Transverse colon (tissue), 4 donors: Measurements from ENCODE around the gene SCARF1. TPM values are rescaled to one million over a fixed set of nuclear protein-coding genes. Genes with fewer than 3 reads are reported as not detected.

Experiments
- DNase-seq: peaks from one replicate; pipeline ENCODE4 v3.0.0-alpha.2; 2019
- H3K27ac ChIP-seq, 4 donors: fragments of 200-600 bp; sonication (generic); 2 replicates each; pipeline ENCODE4 v1.5.1; 2016 to 2018; ENCODE audit warnings: inconsistent platforms in 4 of 4
- H3K27me3 ChIP-seq: fragments of 200-600 bp; sonication (generic); 2 replicates; pipeline ENCODE4 v1.5.1; 2017; ENCODE audit warnings: inconsistent platforms
- H3K36me3 ChIP-seq, 4 donors: fragments of 200-600 bp; sonication (generic); 2 replicates each; pipeline ENCODE4 v1.5.1; 2017 to 2019; ENCODE audit warnings: inconsistent platforms in 4 of 4
- H3K4me1 ChIP-seq, 4 donors: fragments of 200-600 bp; sonication (generic); 2 replicates each; pipeline ENCODE4 v1.5.1; 2017 to 2020; ENCODE audit warnings: inconsistent platforms in 4 of 4
- H3K4me3 ChIP-seq, 4 donors: fragments of 200-600 bp; sonication (generic); 1 replicate in 1 of 4; 2 replicates in 3 of 4; pipeline versions ENCODE4 v1.5.1 to v1.6.1; 2017 to 2019; ENCODE audit warnings: inconsistent platforms in 4 of 4
- H3K9me3 ChIP-seq, 2 donors: fragments of 200-600 bp; sonication (generic); 2 replicates each; pipeline ENCODE4 v1.5.1; 2017 to 2019; ENCODE audit warnings: inconsistent platforms in 2 of 2
- EP300 ChIP-seq: sonication (generic); formaldehyde crosslinking; IDR thresholded peaks from one replicate; pipeline ENCODE4 v1.6.1; 2017; ENCODE audit warnings: antibody characterized with exemption, low read depth
- POLR2A ChIP-seq: fragments of 450-650 bp; IDR thresholded peaks from one replicate; pipeline ENCODE4 v1.6.1; 2016; ENCODE audit warnings: antibody characterized with exemption, mild to moderate bottlenecking, moderate library complexity
- POLR2AphosphoS5 ChIP-seq, 3 donors: sonication (generic); formaldehyde crosslinking; IDR thresholded peaks; one replicate each; pipeline ENCODE4 v1.6.1; 2016; ENCODE audit warnings: antibody characterized with exemption in 3 of 3
- WGBS, 2 donors: methylation state at CpG; one replicate each; pipeline ENCODE4 v1.1.5; 2018; ENCODE audit warnings: low coverage in 1 of 2; 5-methylcytosine and 5-hydroxymethylcytosine counted together
- in situ Hi-C, 4 donors: fragments of 200-750 bp; cut with MboI; loops; one replicate each; pipeline versions ENCODE4 v1.15.0 to v1.15.1; 2017; ENCODE audit warnings: low sequenced_read_pairs in 3 of 4, low pct_ligation_motif_present in 1 of 4, low pct_unique_long_range_greater_than_20kb in 1 of 4
- intact Hi-C: fragments of 100-400 bp; cut with DNase I; formaldehyde crosslinking; loops from one replicate; pipeline ENCODE4 v1.15.1; 2023; ENCODE audit warnings: low total_unique reads
- total RNA-seq, 4 donors: library from RNA; depleted of rRNA; stranded (reverse); fragments of >200 nt; gene quantifications; one replicate each; pipeline ENCODE4 v1.1.0, GENCODE V29; 2016
- TF ChIP-seq, protein P1 (sequence below), 5 experiments: fragments of 200-600 bp in 3 of 5; fragments of 450-650 bp in 2 of 5; sonication (generic) in 3 of 5; IDR thresholded peaks; 1 replicate in 2 of 5; 2 replicates in 3 of 5; pipeline ENCODE4 v1.5.1; 2016 to 2017; ENCODE audit warnings: antibody characterized with exemption in 5 of 5, inconsistent platforms in 3 of 5, mild to moderate bottlenecking in 2 of 5, moderate library complexity in 1 of 5

Gene SCARF1
- total RNA-seq, 4 donors from 2014 or later: 11.2 to 63.2 (median 16.3) TPM

DNA sequence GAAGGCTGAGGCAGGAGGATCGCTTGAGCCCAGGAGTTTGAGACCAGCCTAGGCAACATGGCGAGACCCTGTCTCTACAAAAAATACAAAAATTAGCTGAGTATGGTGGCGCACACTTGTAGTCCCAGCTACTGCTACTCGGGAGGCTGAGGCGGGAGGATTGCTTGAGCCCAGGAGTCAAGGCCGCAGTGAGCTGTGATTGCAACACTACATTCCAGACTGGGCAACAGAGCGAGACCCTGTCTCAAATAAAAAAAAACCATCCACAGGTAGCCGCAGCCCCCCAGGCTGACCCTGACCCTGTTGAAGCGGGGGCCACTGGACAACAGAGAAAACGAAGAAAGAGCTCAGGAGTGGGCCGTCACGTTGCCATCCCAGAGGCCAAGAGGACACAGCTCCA is 20.9 kb downstream of the SCARF1 start:
- Histone ChIP-seq H3K4me1 (peaks cover 7 to 29% (median 22%) of the 10 kb centered on the region in 4 donors), H3K27me3 (no peaks in the 10 kb centered on the region), H3K4me3 (no peak overlapping the region), H3K9me3 (no peaks in the 10 kb centered on the region), H3K36me3 (no peaks in the 10 kb centered on the region), H3K27ac (no peak overlapping the region)
- 89 to 100% methylated on average over 2 to 12 of the region's 12 CpGs for WGBS, 2 donors
- no peak for DNase-seq
- intact Hi-C loops (no loop called here), in situ Hi-C loops (loop anchor here in 1 of 4 donors (10.0 kb wide), 1 partner anchor 50 kb away; no protein-coding TSS in a partner anchor)
- TF ChIP-seq EP300 (no peak), POLR2A (no peak)
- TF ChIP-seq, protein P1, sequence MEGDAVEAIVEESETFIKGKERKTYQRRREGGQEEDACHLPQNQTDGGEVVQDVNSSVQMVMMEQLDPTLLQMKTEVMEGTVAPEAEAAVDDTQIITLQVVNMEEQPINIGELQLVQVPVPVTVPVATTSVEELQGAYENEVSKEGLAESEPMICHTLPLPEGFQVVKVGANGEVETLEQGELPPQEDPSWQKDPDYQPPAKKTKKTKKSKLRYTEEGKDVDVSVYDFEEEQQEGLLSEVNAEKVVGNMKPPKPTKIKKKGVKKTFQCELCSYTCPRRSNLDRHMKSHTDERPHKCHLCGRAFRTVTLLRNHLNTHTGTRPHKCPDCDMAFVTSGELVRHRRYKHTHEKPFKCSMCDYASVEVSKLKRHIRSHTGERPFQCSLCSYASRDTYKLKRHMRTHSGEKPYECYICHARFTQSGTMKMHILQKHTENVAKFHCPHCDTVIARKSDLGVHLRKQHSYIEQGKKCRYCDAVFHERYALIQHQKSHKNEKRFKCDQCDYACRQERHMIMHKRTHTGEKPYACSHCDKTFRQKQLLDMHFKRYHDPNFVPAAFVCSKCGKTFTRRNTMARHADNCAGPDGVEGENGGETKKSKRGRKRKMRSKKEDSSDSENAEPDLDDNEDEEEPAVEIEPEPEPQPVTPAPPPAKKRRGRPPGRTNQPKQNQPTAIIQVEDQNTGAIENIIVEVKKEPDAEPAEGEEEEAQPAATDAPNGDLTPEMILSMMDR (IDR thresholded peaks at IDR 0.05): no peak

DNA sequence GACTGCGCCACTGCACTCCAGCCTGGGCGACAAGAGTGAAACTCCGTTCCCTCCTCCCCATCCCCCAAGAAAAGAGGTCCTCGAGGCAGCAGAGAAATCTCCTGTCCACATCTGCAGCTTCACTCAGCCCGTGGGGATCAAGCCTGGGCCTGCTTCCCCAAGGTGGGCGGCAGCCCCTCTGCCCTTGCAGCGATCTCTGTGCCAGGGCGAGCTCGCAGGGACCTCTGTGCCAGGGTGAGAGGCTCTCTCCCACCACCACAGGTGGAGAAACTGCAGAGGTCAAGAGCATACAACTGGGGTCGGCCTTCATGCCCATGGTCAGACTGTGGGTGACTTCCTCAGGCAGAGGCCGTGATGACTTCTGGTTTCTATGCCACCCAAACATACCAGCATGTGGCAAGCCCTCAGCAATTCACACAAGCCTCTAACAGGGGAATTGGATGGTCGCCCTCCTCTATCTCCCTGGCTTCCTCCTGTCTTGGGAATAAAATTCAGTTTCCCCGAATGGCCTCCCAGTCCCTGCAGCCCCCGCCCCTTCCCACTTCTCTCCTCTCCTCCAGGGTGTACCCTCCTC is 22.4 kb downstream of the SCARF1 start:
- H3K4me1 ChIP-seq: peaks cover 7 to 23% (median 20%) of the 10 kb centered on the region in 4 donors
- no peaks in the 10 kb centered on the region for H3K9me3 ChIP-seq
- no peak overlapping the region for H3K27ac ChIP-seq
- 96 to 100% methylated on average over 3 to 10 of the region's 14 CpGs for WGBS, 2 donors
- no peak for TF ChIP-seq POLR2AphosphoS5 (IDR thresholded peaks at IDR 0.05)
- TF ChIP-seq POLR2A: no peak
- H3K27me3 ChIP-seq: no peaks in the 10 kb centered on the region
- DNase-seq: no peak
- intact Hi-C loops: no loop called here
- H3K36me3 ChIP-seq: no peaks in the 10 kb centered on the region
- no peak overlapping the region for H3K4me3 ChIP-seq
- in situ Hi-C loops: loop anchor here in 1 of 4 donors (10.0 kb wide), 1 partner anchor 48 kb away; no protein-coding TSS in a partner anchor

DNA sequence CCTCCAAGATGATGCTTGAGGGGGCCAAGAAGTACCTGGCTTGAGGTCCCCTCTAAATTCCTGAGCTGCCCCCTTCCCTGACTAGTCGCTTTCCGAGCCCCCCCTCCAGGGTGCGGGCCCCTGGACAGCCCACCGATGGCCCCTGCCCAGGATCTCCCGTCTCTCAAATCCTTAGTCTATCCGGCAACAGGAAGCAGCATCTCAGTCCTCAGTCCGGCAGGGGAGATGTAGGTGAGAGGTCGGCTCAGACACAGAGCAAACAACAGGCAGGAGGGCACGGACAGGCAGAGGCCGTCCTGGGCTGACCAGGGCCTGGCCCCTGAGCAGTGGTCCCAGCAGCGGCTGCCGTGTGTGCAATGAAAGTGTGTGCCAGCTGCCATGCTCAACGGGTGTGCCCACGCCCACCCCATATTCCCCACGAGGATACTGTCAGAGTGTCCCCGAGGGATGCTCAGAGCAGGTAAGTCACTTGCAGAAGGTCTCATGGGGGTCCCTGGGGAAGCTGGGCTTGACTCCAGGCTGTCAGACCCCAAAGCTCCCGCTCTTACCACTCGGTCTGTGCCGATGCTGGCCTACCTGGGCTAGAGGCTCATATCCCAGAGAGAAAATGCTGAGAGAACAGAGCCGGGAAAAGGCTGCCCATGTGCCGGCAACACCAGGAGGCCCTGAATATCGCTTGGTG is 24.1 kb downstream of the SCARF1 start:
- Histone ChIP-seq H3K36me3 (no peaks in the 10 kb centered on the region), H3K27me3 (no peaks in the 10 kb centered on the region), H3K27ac (no peak overlapping the region), H3K4me1 (peaks cover 0 to 18% (median 13%) of the 10 kb centered on the region in 4 donors), H3K4me3 (no peak overlapping the region), H3K9me3 (no peaks in the 10 kb centered on the region)
- in situ Hi-C loops (loop anchor here in 1 of 4 donors (10.0 kb wide), 1 partner anchor 47 kb away; no protein-coding TSS in a partner anchor), intact Hi-C loops (no loop called here)
- no peak for TF ChIP-seq EP300
- TF ChIP-seq, protein P1 (IDR thresholded peaks at IDR 0.05): no peak
- no peak for TF ChIP-seq POLR2A
- WGBS, 2 donors: 78 to 81% methylated on average over 3 to 12 of the region's 22 CpGs
- DNase-seq: no peak

DNA sequence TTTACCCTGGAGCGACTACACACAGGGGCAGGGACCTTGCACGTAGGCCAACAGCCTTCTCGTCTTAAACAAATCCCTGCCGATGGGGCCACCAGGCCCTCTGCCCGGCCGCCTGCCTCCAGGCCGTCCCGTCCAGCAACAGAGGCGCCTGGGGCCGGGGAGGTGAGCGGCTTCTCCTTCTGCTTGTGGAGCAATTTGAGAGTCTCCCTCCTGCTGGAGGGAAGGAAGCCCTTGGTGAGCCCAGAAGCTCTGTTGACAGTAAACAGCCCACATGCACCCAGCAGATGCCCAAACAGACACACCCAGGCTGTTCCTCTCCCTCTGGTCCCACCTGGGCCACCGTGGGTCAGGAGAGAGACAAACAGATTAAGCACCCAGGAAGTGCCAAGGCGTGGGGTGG is 25.0 kb downstream of the SCARF1 start:
- H3K27ac ChIP-seq: no peak overlapping the region
- DNase-seq: no peak
- H3K27me3 ChIP-seq: no peaks in the 10 kb centered on the region
- in situ Hi-C loops (loop anchor here in 1 of 4 donors (10.0 kb wide), 1 partner anchor 46 kb away; no protein-coding TSS in a partner anchor), intact Hi-C loops (no loop called here)
- no peaks in the 10 kb centered on the region for H3K9me3 ChIP-seq
- TF ChIP-seq POLR2AphosphoS5 (IDR thresholded peaks at IDR 0.05): no peak
- no peak for TF ChIP-seq POLR2A
- TF ChIP-seq EP300: no peak
- TF ChIP-seq, protein P1 (IDR thresholded peaks at IDR 0.05): no peak
- H3K4me3 ChIP-seq: no peak overlapping the region
- 82% methylated on average over 13 of the region's 13 CpGs; no CpG with 5 or more reads in 1 of the 2 donors for WGBS, 2 donors
- peaks cover 0 to 18% (median 11%) of the 10 kb centered on the region in 4 donors for H3K4me1 ChIP-seq
- no peaks in the 10 kb centered on the region for H3K36me3 ChIP-seq
